A673 (cell line): ENCODE data around the gene NYNRIN. TPM values are rescaled to one million over a fixed set of nuclear protein-coding genes. Genes with fewer than 3 reads are reported as not detected.

ENCODE experiments used
- BruUV-seq: library from RNA; stranded (reverse); fragments of 400-500 nt; replicated peaks from 2 replicates; lab custom pipeline; 2021; lab: Mats Ljungman, UMichigan
- CTCF ChIA-PET: fragments of 300-600 bp; sonication (Branson Sonifier 250); formaldehyde crosslinking; loops from one replicate; lab custom pipeline; 2022; ENCODE audit warnings: antibody characterized with exemption; lab: Charles Lee
- POLR2A ChIA-PET: fragments of 300-600 bp; sonication (Branson Sonifier 250); formaldehyde crosslinking; loops from one replicate; lab custom pipeline; 2022; ENCODE audit warnings: antibody characterized with exemption; ENCODE audit not compliant: low non-redundant PET; lab: Charles Lee
- DNase-seq: peaks from one replicate; pipeline ENCODE4 v3.0.0-alpha.2; 2015; ENCODE audit warnings: low spot score
- H3K27ac ChIP-seq: fragments of 200-600 bp; sonication (generic); 2 replicates; pipeline ENCODE4 v1.5.1; 2016; ENCODE audit warnings: mixed run types, low read depth, mild to moderate bottlenecking, mixed read lengths, antibody characterized with exemption, low read length; ENCODE audit not compliant: poor library complexity, severe bottlenecking
- H3K27me3 ChIP-seq: fragments of 200-600 bp; sonication (generic); replicated peaks from 2 replicates; pipeline ENCODE4 v1.6.1; 2017; ENCODE audit warnings: mixed run types, low read depth, mild to moderate bottlenecking, mixed read lengths, antibody characterized with exemption, low read length; ENCODE audit not compliant: insufficient read depth, poor library complexity
- H3K36me3 ChIP-seq: fragments of 200-600 bp; sonication (generic); 2 replicates; pipeline ENCODE4 v1.6.1; 2016; ENCODE audit warnings: mixed run types, mild to moderate bottlenecking, mixed read lengths, antibody characterized with exemption, low read length; ENCODE audit not compliant: insufficient read depth, poor library complexity, severe bottlenecking
- H3K4me1 ChIP-seq: fragments of 200-600 bp; sonication (generic); 2 replicates; pipeline ENCODE4 v1.6.1; 2017; ENCODE audit warnings: mixed run types, mild to moderate bottlenecking, mixed read lengths, antibody characterized with exemption, low read length; ENCODE audit not compliant: insufficient read depth, poor library complexity, severe bottlenecking
- H3K4me3 ChIP-seq: fragments of 200-600 bp; sonication (generic); 2 replicates; pipeline ENCODE4 v1.5.1; 2016; ENCODE audit warnings: low read depth, mixed run types, mild to moderate bottlenecking, mixed read lengths, low read length; ENCODE audit not compliant: poor library complexity, severe bottlenecking
- H3K9me3 ChIP-seq: fragments of 200-600 bp; sonication (generic); 2 replicates; pipeline ENCODE4 v1.6.1; 2016; ENCODE audit warnings: mixed run types, low read depth, mild to moderate bottlenecking, mixed read lengths, antibody characterized with exemption, low read length; ENCODE audit not compliant: poor library complexity, severe bottlenecking
- EZH2 ChIP-seq: fragments of 200-600 bp; sonication (generic); IDR thresholded peaks from 2 replicates; pipeline ENCODE4 v1.6.1; 2017; ENCODE audit warnings: borderline replicate concordance, low read depth, mild to moderate bottlenecking, mixed read lengths, antibody characterized with exemption, low read length; ENCODE audit not compliant: poor library complexity, severe bottlenecking
- intact Hi-C: fragments of 100-400 bp; cut with micrococcal nuclease; formaldehyde crosslinking; loops from one replicate; pipeline ENCODE4 v1.10.0; 2022; ENCODE audit not compliant: unreplicated experiment
- total RNA-seq: library from RNA; stranded (reverse); gene quantifications from 2 replicates; pipeline ENCODE4 v1.2.3, GENCODE V29; 2021
- TF ChIP-seq, protein P1 (sequence below): fragments of 300-800, 200-600 bp; sonication (generic); conservative IDR thresholded peaks from 2 replicates; pipeline ENCODE4 v1.5.1; 2017; ENCODE audit warnings: low read depth, mild to moderate bottlenecking, antibody characterized with exemption, low read length, moderate library complexity, mixed read lengths

NYNRIN gene
- total RNA-seq, 1 experiment from 2014 or later, result 8.6 TPM

- peaks cover 19% of the 10 kb centered on the region for H3K4me1 ChIP-seq
- H3K36me3 ChIP-seq, result peaks cover 74% of the 10 kb centered on the region
- H3K4me3 ChIP-seq, result no peak overlapping the region
- H3K27ac ChIP-seq, result peak overlapping the region; percentile 9
- ChIA-PET CTCF (interaction anchor here (0.6 to 3.6 kb wide), 6 partner anchors 13 to 193 kb away, joined by 3 to 27 read pairs (median 4); partner anchors contain the start of gene TINF2), POLR2A (interaction anchor here (0.7 to 0.9 kb wide), 2 partner anchors 23 to 103 kb away, joined by 3 to 4 read pairs; no protein-coding TSS in a partner anchor)
- no TSS peak for BruUV-seq
- no peaks in the 10 kb centered on the region for H3K27me3 ChIP-seq
- DNase-seq, result peak; percentile 71
- no peaks in the 10 kb centered on the region for H3K9me3 ChIP-seq
- intact Hi-C loops, result loop anchor here (1.0 to 10.0 kb wide), 2 partner anchors 103 to 422 kb away; no protein-coding TSS in a partner anchor
- no peak for TF ChIP-seq EZH2
- TF ChIP-seq, protein P1, sequence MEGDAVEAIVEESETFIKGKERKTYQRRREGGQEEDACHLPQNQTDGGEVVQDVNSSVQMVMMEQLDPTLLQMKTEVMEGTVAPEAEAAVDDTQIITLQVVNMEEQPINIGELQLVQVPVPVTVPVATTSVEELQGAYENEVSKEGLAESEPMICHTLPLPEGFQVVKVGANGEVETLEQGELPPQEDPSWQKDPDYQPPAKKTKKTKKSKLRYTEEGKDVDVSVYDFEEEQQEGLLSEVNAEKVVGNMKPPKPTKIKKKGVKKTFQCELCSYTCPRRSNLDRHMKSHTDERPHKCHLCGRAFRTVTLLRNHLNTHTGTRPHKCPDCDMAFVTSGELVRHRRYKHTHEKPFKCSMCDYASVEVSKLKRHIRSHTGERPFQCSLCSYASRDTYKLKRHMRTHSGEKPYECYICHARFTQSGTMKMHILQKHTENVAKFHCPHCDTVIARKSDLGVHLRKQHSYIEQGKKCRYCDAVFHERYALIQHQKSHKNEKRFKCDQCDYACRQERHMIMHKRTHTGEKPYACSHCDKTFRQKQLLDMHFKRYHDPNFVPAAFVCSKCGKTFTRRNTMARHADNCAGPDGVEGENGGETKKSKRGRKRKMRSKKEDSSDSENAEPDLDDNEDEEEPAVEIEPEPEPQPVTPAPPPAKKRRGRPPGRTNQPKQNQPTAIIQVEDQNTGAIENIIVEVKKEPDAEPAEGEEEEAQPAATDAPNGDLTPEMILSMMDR, result peak; percentile 79
These were observed 37.7 kb downstream of the NYNRIN start for GRCh38 chr14:24436355-24437019.

DNA sequence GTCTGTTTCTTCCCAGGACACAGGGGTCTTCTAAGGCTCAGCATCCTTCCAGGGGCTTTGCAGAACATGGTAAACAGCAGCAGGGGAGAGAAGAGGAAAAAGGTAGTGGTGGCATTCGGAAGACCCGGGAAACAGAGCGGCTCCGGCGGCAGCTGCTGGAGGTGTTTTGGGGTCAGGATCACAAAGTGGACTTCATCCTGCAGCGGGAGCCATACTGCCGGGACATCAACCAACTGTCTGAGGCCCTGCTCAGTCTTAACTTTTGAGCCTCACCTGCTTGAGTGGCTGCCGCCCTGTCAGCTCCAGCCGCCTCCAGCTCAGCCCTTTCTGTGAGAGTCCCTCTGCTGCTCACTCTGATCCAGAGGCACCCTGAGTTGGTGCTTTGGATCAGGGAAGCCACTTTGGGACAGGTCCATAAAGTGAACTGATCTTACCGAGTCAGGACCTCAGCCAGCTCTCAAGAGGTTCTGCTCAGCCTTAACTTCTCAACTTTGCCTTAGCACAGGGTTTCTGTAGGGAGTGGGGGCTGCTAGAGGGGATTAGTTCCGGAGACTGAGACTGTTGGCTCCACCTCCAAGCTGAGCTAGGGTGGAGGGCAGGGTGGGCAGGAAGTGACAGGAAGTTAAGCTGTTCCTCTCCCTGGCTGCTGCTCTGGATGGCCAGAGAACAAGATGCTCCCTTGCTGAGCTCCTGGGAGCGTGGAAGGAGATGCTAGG lies 38.4 kb downstream of the NYNRIN start:
- no TSS peak for BruUV-seq
- Histone ChIP-seq H3K27me3 (no peaks in the 10 kb centered on the region), H3K27ac (peak overlapping the region; percentile 62), H3K4me1 (peaks cover 20% of the 10 kb centered on the region), H3K36me3 (peaks cover 71% of the 10 kb centered on the region), H3K4me3 (no peak overlapping the region), H3K9me3 (no peaks in the 10 kb centered on the region)
- POLR2A ChIA-PET, result interaction anchor here (0.7 to 0.9 kb wide), 2 partner anchors 23 to 104 kb away, joined by 3 to 4 read pairs; no protein-coding TSS in a partner anchor
- CTCF ChIA-PET, result interaction anchor here (1.2 to 3.6 kb wide), 4 partner anchors 104 to 194 kb away, joined by 3 to 27 read pairs (median 6); partner anchors contain the start of gene TINF2
- peak; percentile 24 for DNase-seq
- TF ChIP-seq, protein P1, result no peak
- no peak for TF ChIP-seq EZH2
- intact Hi-C loops, result loop anchor here (10.0 kb wide), 1 partner anchor 422 kb away; no protein-coding TSS in a partner anchor

DNA sequence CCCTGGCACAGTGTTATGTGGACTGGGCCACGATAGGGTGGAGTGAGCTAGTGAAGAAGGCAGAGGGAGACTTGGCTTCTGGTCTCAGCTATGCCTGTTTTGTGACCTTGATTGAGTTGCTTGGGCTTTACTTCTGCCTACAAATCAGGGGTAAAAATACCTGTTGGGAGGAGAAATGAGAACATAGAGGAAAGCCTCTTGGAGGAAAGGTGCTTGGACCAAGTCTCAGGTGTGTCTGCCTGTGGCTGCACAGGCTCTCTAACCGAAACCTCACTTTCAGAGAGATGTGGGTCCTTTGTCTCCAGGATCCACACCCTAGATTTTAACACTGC lies 38.9 kb downstream of the NYNRIN start:
- H3K27ac ChIP-seq, result peak overlapping the region; percentile 62

More for the DNA sequence above, 38.9 kb downstream of the NYNRIN start:
- ChIA-PET POLR2A (interaction anchor here (0.9 kb wide), 1 partner anchor 104 kb away, joined by 4 read pairs; no protein-coding TSS in a partner anchor), CTCF (interaction anchor here (1.2 to 3.6 kb wide), 3 partner anchors 105 to 195 kb away, joined by 3 to 27 read pairs (median 6); partner anchors contain the start of gene TINF2)
- no peak for DNase-seq
- TF ChIP-seq, protein P1, result no peak
- TF ChIP-seq EZH2, result no peak
- intact Hi-C loops, result loop anchor here (10.0 kb wide), 1 partner anchor 423 kb away; no protein-coding TSS in a partner anchor
- no TSS peak for BruUV-seq
- Histone ChIP-seq H3K4me3 (no peak overlapping the region), H3K36me3 (peaks cover 65% of the 10 kb centered on the region), H3K9me3 (no peaks in the 10 kb centered on the region), H3K27me3 (no peaks in the 10 kb centered on the region), H3K4me1 (peaks cover 20% of the 10 kb centered on the region)
